Esophagus muscularis mucosa (tissue), 4 donors: Measurements from ENCODE around the gene PPP6R2. TPM values are rescaled to one million over a fixed set of nuclear protein-coding genes. Genes with fewer than 3 reads are reported as not detected.
"Not testable (repeated sequence)": the region's sequence is repeated elsewhere in the genome, so short reads cannot be mapped to it uniquely, and the experiment has no call there.

ENCODE experiments used
- DNase-seq: peaks from one replicate; pipeline ENCODE4 v3.0.0-alpha.2; 2017; ENCODE audit errors: extremely low spot score
- H3K27ac ChIP-seq, 4 donors: fragments of 200-600 bp; sonication (generic); replicated peaks in 1 of 4; 1 replicate in 3 of 4; 2 replicates in 1 of 4; pipeline ENCODE4 v1.5.1; 2016 to 2019; ENCODE audit warnings: mild to moderate bottlenecking in 1 of 4
- H3K27me3 ChIP-seq, 4 donors: fragments of 200-600 bp; sonication (generic); one replicate each; pipeline versions ENCODE4 v1.5.1 to v1.6.0; 2016 to 2019
- H3K36me3 ChIP-seq, 4 donors: fragments of 200-600 bp; sonication (generic); one replicate each; pipeline ENCODE4 v1.5.1; 2016 to 2019
- H3K4me1 ChIP-seq, 4 donors: fragments of 200-600 bp; sonication (generic); one replicate each; pipeline ENCODE4 v1.5.1; 2016 to 2019
- H3K4me3 ChIP-seq, 4 donors: fragments of 200-600 bp; sonication (generic); 1 replicate in 2 of 4; 2 replicates in 2 of 4; pipeline ENCODE4 v1.5.1; 2016 to 2019; ENCODE audit warnings: mild to moderate bottlenecking in 4 of 4, moderate library complexity in 1 of 4
- H3K9me3 ChIP-seq, 4 donors: fragments of 200-600 bp; sonication (generic); 1 replicate in 3 of 4; 2 replicates in 1 of 4; pipeline ENCODE4 v1.5.1; 2016 to 2019
- EP300 ChIP-seq: sonication (generic); formaldehyde crosslinking; IDR thresholded peaks from one replicate; pipeline ENCODE4 v1.6.1; 2017; ENCODE audit warnings: antibody characterized with exemption
- POLR2A ChIP-seq: fragments of 450-650 bp; IDR thresholded peaks from one replicate; pipeline ENCODE4 v1.6.1; 2017; ENCODE audit warnings: antibody characterized with exemption, moderate library complexity, mild to moderate bottlenecking, low read depth
- POLR2AphosphoS5 ChIP-seq, 2 donors: sonication (generic); formaldehyde crosslinking; IDR thresholded peaks; one replicate each; pipeline ENCODE4 v1.6.1; 2017; ENCODE audit warnings: antibody characterized with exemption in 2 of 2
- WGBS: methylation state at CpG from one replicate; pipeline ENCODE4 v1.1.5; 2018; 5-methylcytosine and 5-hydroxymethylcytosine counted together
- intact Hi-C: fragments of 100-400 bp; cut with DNase I; formaldehyde crosslinking; loops from one replicate; pipeline ENCODE4 v1.15.1; 2023
- total RNA-seq, 4 donors: library from RNA; depleted of rRNA; stranded (reverse); fragments of >200 nt; gene quantifications; one replicate each; pipeline versions ENCODE4 v1.1.0 to v1.2.1, GENCODE V29; 2016
- TF ChIP-seq, protein P1 (sequence below), 3 experiments: fragments of 200-600 bp in 2 of 3; fragments of 450-650 bp in 1 of 3; sonication (generic) in 2 of 3; IDR thresholded peaks; one replicate each; pipeline ENCODE4 v1.5.1; 2017 to 2019; ENCODE audit warnings: antibody characterized with exemption in 3 of 3, mild to moderate bottlenecking in 2 of 3, moderate library complexity in 1 of 3

Gene PPP6R2
- total RNA-seq, 4 donors from 2014 or later, result 57.7 to 79.4 (median 65.3) TPM

GRCh38 chr22:50318698-50319411 is 24.3 kb upstream of the PPP6R2 start:
- intact Hi-C loops, result no loop called here
- 78% methylated on average over 18 of the region's 21 CpGs for WGBS
- TF ChIP-seq POLR2AphosphoS5 (IDR thresholded peaks at IDR 0.05) (no peak), POLR2A (no peak)
- TF ChIP-seq, protein P1, sequence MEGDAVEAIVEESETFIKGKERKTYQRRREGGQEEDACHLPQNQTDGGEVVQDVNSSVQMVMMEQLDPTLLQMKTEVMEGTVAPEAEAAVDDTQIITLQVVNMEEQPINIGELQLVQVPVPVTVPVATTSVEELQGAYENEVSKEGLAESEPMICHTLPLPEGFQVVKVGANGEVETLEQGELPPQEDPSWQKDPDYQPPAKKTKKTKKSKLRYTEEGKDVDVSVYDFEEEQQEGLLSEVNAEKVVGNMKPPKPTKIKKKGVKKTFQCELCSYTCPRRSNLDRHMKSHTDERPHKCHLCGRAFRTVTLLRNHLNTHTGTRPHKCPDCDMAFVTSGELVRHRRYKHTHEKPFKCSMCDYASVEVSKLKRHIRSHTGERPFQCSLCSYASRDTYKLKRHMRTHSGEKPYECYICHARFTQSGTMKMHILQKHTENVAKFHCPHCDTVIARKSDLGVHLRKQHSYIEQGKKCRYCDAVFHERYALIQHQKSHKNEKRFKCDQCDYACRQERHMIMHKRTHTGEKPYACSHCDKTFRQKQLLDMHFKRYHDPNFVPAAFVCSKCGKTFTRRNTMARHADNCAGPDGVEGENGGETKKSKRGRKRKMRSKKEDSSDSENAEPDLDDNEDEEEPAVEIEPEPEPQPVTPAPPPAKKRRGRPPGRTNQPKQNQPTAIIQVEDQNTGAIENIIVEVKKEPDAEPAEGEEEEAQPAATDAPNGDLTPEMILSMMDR (IDR thresholded peaks at IDR 0.05), result no peak

GRCh38 chr22:50319503-50319951 is 23.6 kb upstream of the PPP6R2 start:
- H3K27me3 ChIP-seq, result no peaks in the 10 kb centered on the region
- no peaks in the 10 kb centered on the region for H3K36me3 ChIP-seq
- TF ChIP-seq POLR2AphosphoS5 (IDR thresholded peaks at IDR 0.05), result no peak
- no peak for TF ChIP-seq POLR2A
- TF ChIP-seq EP300, result no peak
- TF ChIP-seq, protein P1 (IDR thresholded peaks at IDR 0.05), result no peak
- H3K9me3 ChIP-seq, result no peaks in the 10 kb centered on the region
- no peak overlapping the region for H3K27ac ChIP-seq
- DNase-seq, result no peak
- no peak overlapping the region for H3K4me3 ChIP-seq
- H3K4me1 ChIP-seq, result peaks cover 0 to 6% (median 3%) of the 10 kb centered on the region in 4 donors
- 93% methylated on average over 15 of the region's 15 CpGs for WGBS
- intact Hi-C loops, result no loop called here

More at GRCh38 chr22:50318698-50319411, 24.3 kb upstream of the PPP6R2 start:
- peaks cover 0 to 13% (median 9%) of the 10 kb centered on the region in 4 donors for H3K4me1 ChIP-seq
- H3K4me3 ChIP-seq, result no peak overlapping the region
- no peaks in the 10 kb centered on the region for H3K36me3 ChIP-seq
- DNase-seq, result no peak
- H3K27me3 ChIP-seq, result no peaks in the 10 kb centered on the region
- H3K9me3 ChIP-seq, result no peaks in the 10 kb centered on the region
- H3K27ac ChIP-seq, result no peak overlapping the region

DNA sequence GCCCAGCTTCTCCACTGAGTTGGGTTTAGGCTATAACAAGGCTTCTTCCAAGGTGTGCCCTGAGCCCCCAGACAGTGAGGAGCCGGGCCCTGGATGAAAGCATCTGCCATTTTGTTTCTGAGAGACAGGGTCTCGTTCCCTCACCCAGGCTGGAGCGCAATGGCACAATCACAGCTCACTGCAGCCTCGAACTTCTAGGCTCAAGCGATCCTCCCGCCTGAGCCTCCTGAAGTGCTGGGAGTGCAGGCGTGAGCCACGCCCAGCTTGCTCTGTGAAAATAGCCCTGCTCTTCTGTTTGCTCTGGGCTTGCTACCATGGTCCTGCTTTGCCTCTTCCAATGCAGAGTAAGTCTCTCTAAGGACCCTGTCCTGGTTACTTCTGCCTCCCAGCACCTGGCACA is 23.0 kb upstream of the PPP6R2 start:
- no peak for DNase-seq
- no peaks in the 10 kb centered on the region for H3K36me3 ChIP-seq
- TF ChIP-seq POLR2A (no peak), POLR2AphosphoS5 (IDR thresholded peaks at IDR 0.05) (no peak)
- peaks cover 0 to under 1% (median 0%) of the 10 kb centered on the region in 4 donors for H3K4me1 ChIP-seq
- no peak overlapping the region for H3K4me3 ChIP-seq
- WGBS, result 89% methylated on average over 7 of the region's 8 CpGs
- no peak overlapping the region for H3K27ac ChIP-seq
- intact Hi-C loops, result no loop called here
- H3K9me3 ChIP-seq, result no peaks in the 10 kb centered on the region
- no peaks in the 10 kb centered on the region for H3K27me3 ChIP-seq

DNA sequence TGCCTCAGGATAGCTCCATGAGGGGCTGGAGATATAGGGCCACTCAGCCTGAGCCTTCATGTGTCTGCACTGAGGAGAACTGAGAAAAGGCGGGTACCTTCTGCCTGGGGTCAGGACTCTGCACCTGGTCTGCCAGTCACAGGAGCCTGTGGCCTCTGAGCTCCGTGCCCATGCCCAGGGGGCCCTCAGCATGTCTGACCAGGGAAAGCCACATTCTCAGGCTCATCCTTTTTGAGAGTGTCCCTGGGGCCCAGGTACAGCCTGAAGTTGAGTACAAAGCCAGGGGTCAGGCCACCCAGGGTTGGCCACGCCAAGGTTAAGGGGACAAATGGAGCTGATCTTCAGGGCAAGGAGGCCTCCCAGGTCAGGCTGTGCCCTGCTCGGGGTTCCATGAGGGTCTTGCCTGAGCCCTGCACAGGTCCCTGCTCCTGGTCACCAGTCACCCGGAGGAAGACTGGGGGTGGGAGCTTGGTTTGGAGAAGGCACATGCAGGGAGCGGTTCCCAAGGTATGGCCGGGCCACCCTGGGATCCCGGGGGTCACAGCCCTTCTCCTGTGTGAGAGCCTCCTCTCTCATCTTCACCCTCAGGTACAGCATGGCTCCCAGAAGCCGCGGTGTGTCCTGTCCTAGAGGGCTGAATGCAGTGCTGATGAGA is 22.3 kb upstream of the PPP6R2 start:
- no peaks in the 10 kb centered on the region for H3K27me3 ChIP-seq
- no peaks in the 10 kb centered on the region for H3K36me3 ChIP-seq
- no peaks in the 10 kb centered on the region for H3K9me3 ChIP-seq
- H3K4me1 ChIP-seq, result peaks cover 0 to 3% (median 2%) of the 10 kb centered on the region in 4 donors
- TF ChIP-seq EP300, result no peak
- TF ChIP-seq POLR2A, result no peak
- TF ChIP-seq POLR2AphosphoS5 (IDR thresholded peaks at IDR 0.05), result no peak
- TF ChIP-seq, protein P1 (IDR thresholded peaks at IDR 0.05), result no peak
- no peak for DNase-seq
- intact Hi-C loops, result no loop called here
- 79% methylated on average over 8 of the region's 10 CpGs for WGBS
- H3K27ac ChIP-seq, result no peak overlapping the region
- no peak overlapping the region for H3K4me3 ChIP-seq

DNA sequence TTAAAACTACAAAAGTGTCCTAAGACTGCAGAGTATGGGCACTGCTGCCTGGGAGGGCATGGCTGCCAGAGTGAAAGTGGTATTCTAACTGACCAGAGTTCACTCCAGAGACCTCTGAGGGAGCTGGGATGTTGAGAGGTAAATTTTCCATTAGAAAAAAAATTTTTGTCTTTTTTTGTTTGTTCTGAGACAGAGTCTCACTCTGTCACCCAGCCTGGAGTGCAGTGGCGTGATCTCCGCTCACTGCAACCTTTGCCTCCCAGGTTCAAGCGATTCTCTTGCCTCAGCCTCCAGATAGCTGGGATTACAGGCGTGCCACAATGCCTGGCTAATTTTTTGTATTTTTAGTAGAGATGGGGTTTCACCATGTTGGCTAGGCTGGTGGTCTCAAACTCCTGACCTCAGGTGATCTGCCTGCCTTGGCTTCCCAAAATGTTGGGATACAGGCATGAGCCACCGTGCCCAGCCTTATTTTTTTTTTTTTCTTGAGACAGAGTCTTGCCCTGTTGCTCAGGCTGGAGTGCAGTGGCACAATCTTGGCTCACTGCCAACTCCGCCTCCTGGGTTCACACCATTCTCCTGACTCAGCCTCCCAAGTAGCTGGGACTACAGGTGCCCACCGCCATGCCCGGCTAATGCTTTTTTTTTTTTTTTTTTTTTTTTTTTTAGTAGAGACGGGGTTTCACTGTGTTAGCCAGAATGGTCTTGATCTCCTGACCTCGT is 20.6 kb upstream of the PPP6R2 start:
- H3K4me3 ChIP-seq, H3K27me3 ChIP-seq, H3K27ac ChIP-seq, H3K9me3 ChIP-seq, DNase-seq, H3K36me3 ChIP-seq, intact Hi-C loops: not testable (repeated sequence)
- 91% methylated on average over 10 of the region's 10 CpGs for WGBS
- peaks cover 8 to 16% (median 12%) of the 10 kb centered on the region in 4 donors for H3K4me1 ChIP-seq
